GM20431 (cell line): Measurements from ENCODE around the gene PAPLN.

ENCODE experiments used
- in situ Hi-C: fragments of 300-500 bp; cut with MseI, MboI; formaldehyde crosslinking; loops from one replicate; pipeline ENCODE4 v1.15.0; 2020; ENCODE audit warnings: low sequenced_read_pairs; ENCODE audit not compliant: unreplicated experiment

Gene PAPLN

DNA sequence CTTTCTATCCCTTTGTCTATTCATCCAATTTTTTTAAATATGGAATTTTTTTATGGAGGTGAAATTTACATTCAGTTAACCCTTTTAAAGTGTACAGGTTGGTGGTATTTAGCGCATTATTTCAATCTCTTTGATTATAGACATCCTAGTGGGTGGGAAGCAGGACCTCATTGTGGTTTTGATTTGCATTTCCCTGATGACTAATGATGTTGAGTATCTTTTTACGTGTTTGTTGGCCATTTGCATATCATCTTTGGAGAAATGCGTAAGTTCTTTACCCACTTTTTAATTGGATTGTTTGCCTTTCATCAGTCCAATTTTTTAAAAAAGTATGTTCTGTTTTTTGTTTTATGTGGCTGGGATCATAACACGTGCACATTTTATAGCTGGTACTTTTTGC, 20.8 kb downstream of the PAPLN start:
- in situ Hi-C loops = no loop called here

DNA sequence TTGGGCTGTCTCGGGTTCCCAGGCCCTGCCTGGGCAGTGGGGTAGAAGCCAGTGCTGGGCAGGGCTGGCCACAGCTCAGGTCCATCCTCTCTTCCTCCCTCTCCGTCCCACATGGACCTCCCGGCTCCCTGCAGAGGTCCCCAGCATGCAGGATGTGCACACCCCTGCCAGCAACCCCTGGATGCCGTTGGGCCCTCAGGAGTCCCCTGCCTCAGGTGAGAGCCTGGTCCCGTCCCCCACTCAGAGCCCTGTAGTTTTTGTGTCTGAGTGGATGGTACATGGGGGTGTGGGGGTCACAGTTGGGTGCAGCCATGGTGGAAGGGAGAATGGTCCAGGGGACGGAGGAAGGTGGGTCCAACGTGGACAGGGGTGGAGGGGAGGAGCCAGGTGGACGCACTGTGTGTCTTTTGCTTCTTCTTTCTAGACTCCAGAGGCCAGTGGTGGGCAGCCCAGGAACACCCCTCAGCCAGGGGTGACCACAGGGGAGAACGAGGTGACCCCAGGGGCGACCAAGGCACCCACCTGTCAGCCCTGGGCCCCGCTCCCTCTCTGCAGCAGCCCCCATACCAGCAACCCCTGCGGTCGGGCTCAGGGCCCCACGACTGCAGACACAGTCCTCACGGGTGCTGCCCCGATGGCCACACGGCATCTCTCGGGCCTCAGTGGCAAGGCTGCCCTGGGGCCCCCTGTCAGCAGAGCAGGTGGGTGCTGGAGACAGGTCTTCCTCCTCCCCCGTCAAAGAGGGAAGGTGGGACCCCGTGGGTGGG, 21.7 kb downstream of the PAPLN start:
- in situ Hi-C loops = no loop called here

DNA sequence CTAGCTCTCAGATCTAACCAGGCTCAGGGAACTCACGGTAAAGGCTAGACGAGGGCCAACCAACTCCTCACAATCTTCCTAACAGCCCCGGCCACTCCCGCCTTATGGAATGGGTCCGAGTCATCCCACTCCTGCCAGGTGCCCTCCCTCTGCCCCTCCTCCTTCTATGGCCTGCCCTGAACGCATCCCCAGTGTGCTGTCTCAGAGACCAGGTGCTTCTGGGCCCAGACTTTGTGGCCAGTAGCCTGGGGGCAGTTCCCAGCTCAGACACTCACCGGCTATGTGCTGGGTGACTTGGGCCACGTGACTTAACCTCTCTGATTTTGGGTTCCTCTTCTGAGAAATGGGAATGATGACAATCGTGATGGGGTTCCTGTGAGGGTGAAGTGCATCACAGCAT, 22.5 kb downstream of the PAPLN start:
- in situ Hi-C loops = no loop called here

- in situ Hi-C loops = no loop called here
These were observed 23.3 kb downstream of the PAPLN start for GRCh38 chr14:73260574-73260973.

DNA sequence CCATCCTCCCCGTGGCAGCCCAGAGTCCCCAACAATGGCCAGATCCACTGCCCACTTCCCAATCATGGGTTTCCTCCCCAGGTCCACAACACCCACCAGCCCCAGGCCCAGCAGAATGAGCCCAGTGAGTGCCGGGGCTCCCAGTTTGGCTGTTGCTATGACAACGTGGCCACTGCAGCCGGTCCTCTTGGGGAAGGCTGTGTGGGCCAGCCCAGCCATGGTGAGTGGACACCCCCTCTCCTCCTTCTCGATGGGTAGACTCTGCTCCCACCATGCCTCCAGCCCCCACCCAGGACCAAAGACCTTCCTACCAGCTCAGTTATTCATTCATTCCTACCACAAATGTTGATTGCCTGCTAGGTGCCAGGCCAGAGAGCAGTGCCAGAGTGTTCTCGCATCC, 23.8 kb downstream of the PAPLN start:
- in situ Hi-C loops = no loop called here

- in situ Hi-C loops = no loop called here
These were observed 24.5 kb downstream of the PAPLN start for GRCh38 chr14:73261520-73262426.

DNA sequence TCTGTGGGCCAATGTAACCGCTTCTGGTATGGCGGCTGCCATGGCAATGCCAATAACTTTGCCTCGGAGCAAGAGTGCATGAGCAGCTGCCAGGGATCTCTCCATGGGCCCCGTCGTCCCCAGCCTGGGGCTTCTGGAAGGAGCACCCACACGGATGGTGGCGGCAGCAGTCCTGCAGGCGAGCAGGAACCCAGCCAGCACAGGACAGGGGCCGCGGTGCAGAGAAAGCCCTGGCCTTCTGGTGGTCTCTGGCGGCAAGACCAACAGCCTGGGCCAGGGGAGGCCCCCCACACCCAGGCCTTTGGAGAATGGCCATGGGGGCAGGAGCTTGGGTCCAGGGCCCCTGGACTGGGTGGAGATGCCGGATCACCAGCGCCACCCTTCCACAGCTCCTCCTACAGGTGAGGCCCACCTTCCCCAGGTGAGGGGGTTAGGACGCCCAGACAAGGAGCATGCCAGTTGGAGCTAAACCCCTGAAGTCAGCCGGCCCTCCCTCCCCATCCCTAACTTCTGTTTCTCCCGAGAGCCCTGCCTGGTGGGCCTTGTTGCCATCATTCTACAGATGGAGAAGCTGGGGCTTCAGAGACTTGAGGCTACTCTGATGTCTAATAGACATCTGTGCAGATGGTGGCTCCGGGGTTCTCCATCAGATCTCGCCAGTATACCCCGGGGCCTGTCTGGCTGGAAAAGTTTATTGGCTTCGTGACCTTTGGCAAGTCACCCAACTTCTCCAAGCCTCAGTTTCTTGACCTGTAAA, 25.3 kb downstream of the PAPLN start:
- in situ Hi-C loops = no loop called here

DNA sequence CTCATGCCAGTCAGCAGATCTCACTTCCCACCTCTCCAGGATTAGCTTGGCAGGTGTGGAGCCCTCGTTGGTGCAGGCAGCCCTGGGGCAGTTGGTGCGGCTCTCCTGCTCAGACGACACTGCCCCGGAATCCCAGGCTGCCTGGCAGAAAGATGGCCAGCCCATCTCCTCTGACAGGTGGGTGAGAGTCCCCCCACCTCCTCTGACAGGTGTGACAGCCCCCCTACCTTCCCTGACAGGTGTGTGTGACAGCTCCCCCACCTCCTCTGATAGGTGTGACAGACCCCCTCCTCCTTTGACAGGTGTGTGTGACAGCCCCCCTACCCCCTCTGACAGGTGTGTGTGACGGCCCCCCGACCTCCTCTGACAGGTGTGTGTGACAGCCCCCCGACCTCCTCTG, 26.3 kb downstream of the PAPLN start:
- in situ Hi-C loops = no loop called here

DNA sequence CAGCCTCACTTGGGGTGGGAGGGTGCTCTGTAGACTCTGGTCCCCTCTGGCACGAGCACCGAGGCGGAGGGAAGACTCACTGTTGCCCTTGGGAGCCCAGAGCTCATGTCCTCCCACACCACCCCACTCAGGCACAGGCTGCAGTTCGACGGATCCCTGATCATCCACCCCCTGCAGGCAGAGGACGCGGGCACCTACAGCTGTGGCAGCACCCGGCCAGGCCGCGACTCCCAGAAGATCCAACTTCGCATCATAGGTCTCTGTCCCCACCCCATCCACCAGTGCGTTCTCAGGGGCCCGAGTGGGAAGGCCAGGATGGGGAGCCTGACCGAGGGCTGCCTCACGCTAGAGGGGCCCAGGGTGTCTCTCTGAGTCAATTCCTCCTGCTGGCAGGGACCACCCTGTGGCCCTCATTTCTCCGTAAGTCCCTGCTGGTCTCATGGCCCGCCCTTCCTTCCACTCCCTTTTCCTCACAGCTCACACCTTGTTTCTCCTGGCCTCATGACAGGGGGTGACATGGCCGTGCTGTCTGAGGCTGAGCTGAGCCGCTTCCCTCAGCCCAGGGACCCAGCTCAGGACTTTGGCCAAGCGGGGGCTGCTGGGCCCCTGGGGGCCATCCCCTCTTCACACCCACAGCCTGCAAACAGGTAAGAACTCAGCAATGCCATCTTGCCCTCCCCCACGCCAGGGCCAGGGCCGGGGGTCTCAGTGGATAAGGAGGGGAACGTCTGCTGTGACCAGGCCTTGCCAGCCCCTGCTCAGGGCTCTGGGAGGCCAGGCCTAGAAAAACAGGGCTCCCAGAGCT, 27.0 kb downstream of the PAPLN start:
- in situ Hi-C loops = no loop called here

- in situ Hi-C loops = no loop called here
These were observed 27.8 kb downstream of the PAPLN start for GRCh38 chr14:73264885-73265720.

DNA sequence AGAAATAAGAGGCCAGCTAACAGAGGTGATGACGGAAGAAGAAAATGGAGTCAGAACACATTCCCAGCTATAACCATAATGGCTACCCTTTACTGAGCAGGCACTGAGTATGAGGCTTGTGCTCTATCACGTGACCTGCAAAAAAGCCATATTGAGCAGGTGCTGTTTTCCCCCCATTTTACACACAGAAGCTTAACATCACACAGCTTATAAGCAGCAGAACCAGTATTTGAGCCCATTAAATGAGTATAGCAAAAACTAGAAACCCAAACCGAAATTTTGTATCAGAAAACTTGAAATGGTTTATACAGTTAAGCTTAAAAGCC, 28.4 kb downstream of the PAPLN start:
- in situ Hi-C loops = no loop called here

DNA sequence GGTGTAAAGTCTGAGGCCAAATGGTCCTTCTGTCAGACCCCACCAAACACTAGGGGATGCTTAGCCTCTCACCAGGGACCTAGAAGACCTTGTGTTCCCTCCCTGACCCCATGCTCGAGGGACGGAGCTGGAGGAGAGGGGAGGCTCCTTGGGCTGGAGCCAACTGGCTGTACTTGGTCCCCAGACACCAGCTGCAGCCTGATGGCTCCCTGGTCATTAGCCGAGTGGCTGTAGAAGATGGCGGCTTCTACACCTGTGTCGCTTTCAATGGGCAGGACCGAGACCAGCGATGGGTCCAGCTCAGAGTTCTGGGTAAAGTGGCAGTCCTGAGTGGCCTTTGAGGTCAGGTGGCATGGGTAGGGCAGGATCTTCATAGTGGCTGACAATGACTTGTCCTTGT, 29.0 kb downstream of the PAPLN start:
- in situ Hi-C loops = no loop called here

DNA sequence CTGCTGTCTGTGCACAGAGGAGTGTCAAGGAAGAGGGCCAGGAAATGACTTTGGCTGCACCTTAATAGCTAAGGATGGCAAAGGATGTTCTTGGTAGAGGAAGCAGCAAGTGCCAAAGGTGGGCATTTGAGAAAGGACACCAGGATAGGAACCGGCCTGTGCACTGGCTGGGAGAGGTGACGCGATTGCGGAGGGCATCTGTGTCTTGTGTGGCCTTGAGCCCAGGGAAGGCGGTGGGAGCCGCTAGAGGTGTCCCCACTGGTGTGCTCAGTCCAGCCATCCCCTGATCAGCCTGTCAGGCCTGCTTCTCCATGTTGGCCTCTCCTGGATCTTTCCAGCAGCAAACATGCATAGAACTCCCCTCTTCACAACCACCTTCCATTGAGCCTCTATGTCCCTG, 30.2 kb downstream of the PAPLN start:
- in situ Hi-C loops = no loop called here

GRCh38 chr14:73269729-73270531, 32.6 kb downstream of the PAPLN start:
- in situ Hi-C loops = no loop called here

DNA sequence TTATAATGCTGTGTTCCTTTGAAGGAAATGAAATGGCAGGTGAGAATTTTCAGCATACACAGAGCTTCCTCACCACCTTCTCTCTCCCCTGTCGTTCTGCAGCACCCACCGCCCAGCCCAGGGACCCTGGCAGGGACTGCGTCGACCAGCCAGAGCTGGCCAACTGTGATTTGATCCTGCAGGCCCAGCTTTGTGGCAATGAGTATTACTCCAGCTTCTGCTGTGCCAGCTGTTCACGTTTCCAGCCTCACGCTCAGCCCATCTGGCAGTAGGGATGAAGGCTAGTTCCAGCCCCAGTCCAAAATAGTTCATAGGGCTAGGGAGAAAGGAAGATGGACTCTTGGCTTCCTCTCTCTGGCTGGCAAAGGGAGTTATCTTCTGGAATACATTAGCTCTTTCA, 35.1 kb downstream of the PAPLN start:
- in situ Hi-C loops = no loop called here

GRCh38 chr14:73273799-73274198, 36.5 kb downstream of the PAPLN start:
- in situ Hi-C loops = no loop called here

GRCh38 chr14:73276836-73277235, 39.5 kb downstream of the PAPLN start:
- in situ Hi-C loops = no loop called here

- in situ Hi-C loops = no loop called here
These were observed 40.1 kb downstream of the PAPLN start for GRCh38 chr14:73277376-73277775.
